Measurements from ENCODE around the gene CDH23. TPM values are rescaled to one million over a fixed set of nuclear protein-coding genes. Genes with fewer than 3 reads are reported as not detected.

The CDH23 gene
- polyA plus RNA-seq, 2 of the 4 experiments (the other 2 are of a cell fraction) = 1.1 to 2.3 TPM

- ATAC-seq (peak in 1 of 2 experiments; percentile 14; a peak in 3 of 6 replicates), FAIRE-seq (no peak), DNase-seq (ENCODE audit: low read depth in 1 of 2, low spot score in 1 of 2) (no peak)
- H3K27ac ChIP-seq = peak overlapping the region; percentile 71 to 91
- CTCF ChIA-PET = interaction anchor here (0.7 to 47.4 kb wide), 23 partner anchors 9 to 311 kb away, joined by 3 to 977 read pairs (median 7); partner anchors contain the start of gene SLC29A3
- POLR2A ChIA-PET = no interaction called here
- H3K9me3 ChIP-seq = no peaks in the 10 kb centered on the region
- H3K4me2 ChIP-seq = peak overlapping the region; percentile 100
- WGBS (ENCODE audit: missing lambda C conversion rate) = 23% methylated on average over 58 of the region's 82 CpGs
- peak overlapping the region; percentile 58 for H3K4me3 ChIP-seq
- TF ChIP-seq, protein P1, sequence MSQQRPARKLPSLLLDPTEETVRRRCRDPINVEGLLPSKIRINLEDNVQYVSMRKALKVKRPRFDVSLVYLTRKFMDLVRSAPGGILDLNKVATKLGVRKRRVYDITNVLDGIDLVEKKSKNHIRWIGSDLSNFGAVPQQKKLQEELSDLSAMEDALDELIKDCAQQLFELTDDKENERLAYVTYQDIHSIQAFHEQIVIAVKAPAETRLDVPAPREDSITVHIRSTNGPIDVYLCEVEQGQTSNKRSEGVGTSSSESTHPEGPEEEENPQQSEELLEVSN (IDR thresholded peaks at IDR 0.05; ENCODE audit: borderline replicate concordance, low read depth) = peak; percentile 70; the same call in 1 of the 2 replicates
- TF ChIP-seq ZFP36 (IDR thresholded peaks at IDR 0.05; ENCODE audit: borderline replicate concordance, partially characterized antibody) = no peak
- TF ChIP-seq RNF2 (IDR thresholded peaks at IDR 0.05; ENCODE audit: borderline replicate concordance, low read depth) = 0 out of 2 replicates have a peak, but pooled peaks have one; percentile 64
- TF ChIP-seq CBX8 (IDR thresholded peaks at IDR 0.05) = no peak
- TF ChIP-seq, protein P2, sequence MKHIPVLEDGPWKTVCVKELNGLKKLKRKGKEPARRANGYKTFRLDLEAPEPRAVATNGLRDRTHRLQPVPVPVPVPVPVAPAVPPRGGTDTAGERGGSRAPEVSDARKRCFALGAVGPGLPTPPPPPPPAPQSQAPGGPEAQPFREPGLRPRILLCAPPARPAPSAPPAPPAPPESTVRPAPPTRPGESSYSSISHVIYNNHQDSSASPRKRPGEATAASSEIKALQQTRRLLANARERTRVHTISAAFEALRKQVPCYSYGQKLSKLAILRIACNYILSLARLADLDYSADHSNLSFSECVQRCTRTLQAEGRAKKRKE (CRISPR knock-in tag; IDR thresholded peaks at IDR 0.05; ENCODE audit: low read depth) = no peak
- H3K4me1 ChIP-seq = peaks cover 7% of the 10 kb centered on the region; the same call in 1 of the 3 replicates
Measured at GRCh38 chr10:71397296-71398212, 834 bp downstream of the CDH23 start.

GRCh38 chr10:71398976-71399375 is 2.3 kb downstream of the CDH23 start:
- FAIRE-seq (no peak), DNase-seq (ENCODE audit: low read depth in 1 of 2, low spot score in 1 of 2) (no peak)

DNA sequence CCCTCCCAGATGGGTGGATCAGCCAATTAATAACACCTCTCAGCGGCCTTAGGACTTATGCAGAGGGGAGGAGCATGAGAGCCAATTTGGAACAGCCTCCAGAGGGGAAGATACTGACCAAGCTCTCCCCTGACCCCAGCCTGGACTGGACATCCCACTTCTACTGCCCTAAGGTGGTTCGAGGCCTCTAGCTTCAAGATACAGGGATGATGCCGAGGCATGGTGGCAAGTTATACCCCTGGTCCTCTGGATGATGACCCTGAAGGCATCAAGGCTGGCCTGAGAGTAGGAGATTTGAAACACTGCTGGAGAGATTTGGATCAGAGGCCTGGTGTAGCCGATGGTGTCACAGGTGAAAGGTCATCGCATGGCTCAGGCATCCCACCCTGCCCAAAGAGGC is 3.2 kb downstream of the CDH23 start:
- Histone ChIP-seq H3K4me3 (no peak overlapping the region), H3K27ac (no peak overlapping the region), H3K4me1 (peaks cover 7% of the 10 kb centered on the region; the same call in 1 of the 3 replicates), H3K4me2 (no peak overlapping the region), H3K9me3 (no peaks in the 10 kb centered on the region)
- FAIRE-seq (no peak), DNase-seq (ENCODE audit: low read depth in 1 of 2, low spot score in 1 of 2) (no peak), ATAC-seq (no peak)
- 63% methylated on average over 5 of the region's 5 CpGs for WGBS (ENCODE audit: missing lambda C conversion rate)
- ChIA-PET POLR2A (no interaction called here), CTCF (interaction anchor here (0.6 to 47.4 kb wide), 10 partner anchors 15 to 492 kb away, joined by 3 to 977 read pairs (median 4); partner anchors contain the start of gene SLC29A3)
- TF ChIP-seq CBX2 (IDR thresholded peaks at IDR 0.05; ENCODE audit: borderline replicate concordance, low read depth) (no peak), HDAC2 (IDR thresholded peaks at IDR 0.05) (no peak), MAX (IDR thresholded peaks at IDR 0.05) (no peak), JUN (IDR thresholded peaks at IDR 0.05) (no peak), NPAS2 (CRISPR knock-in tag; IDR thresholded peaks at IDR 0.05; ENCODE audit: borderline replicate concordance) (no peak), CEBPB (IDR thresholded peaks at IDR 0.05) (no peak), HES2 (IDR thresholded peaks at IDR 0.05) (no peak), EHF (CRISPR knock-in tag; IDR thresholded peaks at IDR 0.05) (no peak), RAD21 (conservative IDR thresholded peaks at IDR 0.05 in 1 of 2, IDR thresholded peaks at IDR 0.05 in 1 of 2) (no peak), RNF2 (IDR thresholded peaks at IDR 0.05; ENCODE audit: borderline replicate concordance, low read depth) (no peak), USF2 (IDR thresholded peaks at IDR 0.05) (no peak), CBX8 (IDR thresholded peaks at IDR 0.05) (no peak), CTCF (IDR thresholded peaks at IDR 0.05) (no peak), HOXA7 (CRISPR knock-in tag; IDR thresholded peaks at IDR 0.05) (no peak), POLR2AphosphoS2 (conservative IDR thresholded peaks at IDR 0.05; ENCODE audit: low read length) (no peak)
- TF ChIP-seq, protein P1 (IDR thresholded peaks at IDR 0.05; ENCODE audit: borderline replicate concordance, low read depth) = no peak

More at GRCh38 chr10:71398976-71399375, 2.3 kb downstream of the CDH23 start:
- H3K9me3 ChIP-seq = no peaks in the 10 kb centered on the region
- ChIA-PET POLR2A (interaction anchor here (0.5 kb wide), 1 partner anchor 80 kb away, joined by 4 read pairs; the partner anchor contains the start of gene SLC29A3), CTCF (interaction anchor here (0.6 to 47.4 kb wide), 12 partner anchors 14 to 312 kb away, joined by 3 to 977 read pairs (median 4); partner anchors contain the start of gene SLC29A3)
- TF ChIP-seq EHMT2 (IDR thresholded peaks at IDR 0.05; ENCODE audit: low read depth) (no peak), POLR2AphosphoS2 (conservative IDR thresholded peaks at IDR 0.05; ENCODE audit: low read length) (no peak), CHD2 (IDR thresholded peaks at IDR 0.05; ENCODE audit: low read length, partially characterized antibody) (no peak), ESRRA (IDR thresholded peaks at IDR 0.05; ENCODE audit: borderline replicate concordance, low read length) (no peak), HDAC2 (IDR thresholded peaks at IDR 0.05) (no peak), ELK1 (IDR thresholded peaks at IDR 0.05; ENCODE audit: low read depth, low read length) (no peak), MAFK (IDR thresholded peaks at IDR 0.05; ENCODE audit: partially characterized antibody) (no peak), BHLHE40 (IDR thresholded peaks at IDR 0.05; ENCODE audit: low read depth, low read length) (no peak)
- no peak for ATAC-seq
- WGBS (ENCODE audit: missing lambda C conversion rate) = 80% methylated on average over 4 of the region's 4 CpGs
- peaks cover 7% of the 10 kb centered on the region; the same call in 1 of the 3 replicates for H3K4me1 ChIP-seq
- no peak overlapping the region for H3K27ac ChIP-seq
- H3K4me2 ChIP-seq = no peak overlapping the region
- H3K4me3 ChIP-seq = no peak overlapping the region

Data from A549 (cell line).